Tibial nerve (tissue), 3 donors: ENCODE data around the gene SPINK2.

Experiments
- POLR2A ChIP-seq, 2 donors: fragments of 450-650 bp; IDR thresholded peaks; one replicate each; pipeline ENCODE4 v1.6.1; 2017; ENCODE audit warnings: antibody characterized with exemption in 2 of 2, mild to moderate bottlenecking in 2 of 2, moderate library complexity in 2 of 2
- TF ChIP-seq, protein P1 (sequence below), 5 experiments: fragments of 200-600 bp in 3 of 5; fragments of 450-650 bp in 2 of 5; sonication (generic) in 3 of 5; IDR thresholded peaks; one replicate each; pipeline ENCODE4 v1.5.1; 2016 to 2019; ENCODE audit warnings: antibody characterized with exemption in 5 of 5, mild to moderate bottlenecking in 3 of 5, moderate library complexity in 2 of 5

DNA sequence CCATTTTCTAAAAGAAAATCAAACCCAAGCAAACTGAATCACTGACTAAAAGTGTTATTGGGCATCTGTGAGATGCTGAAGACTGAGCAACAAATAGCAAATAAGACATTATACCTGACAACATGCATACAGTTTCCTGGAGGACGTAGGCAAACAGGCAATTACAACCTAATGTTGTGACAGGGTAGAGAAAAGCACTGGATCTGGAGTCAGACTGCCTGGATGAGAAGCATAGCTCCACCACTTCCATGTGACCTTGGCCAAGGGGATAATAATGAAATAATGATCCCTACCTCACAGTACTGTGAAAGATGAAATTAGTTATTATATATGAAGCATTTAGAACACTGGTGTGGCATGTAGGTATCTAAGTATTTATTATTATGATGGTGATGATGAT lies 2.7 kb downstream of the SPINK2 start:
- TF ChIP-seq, protein P1, sequence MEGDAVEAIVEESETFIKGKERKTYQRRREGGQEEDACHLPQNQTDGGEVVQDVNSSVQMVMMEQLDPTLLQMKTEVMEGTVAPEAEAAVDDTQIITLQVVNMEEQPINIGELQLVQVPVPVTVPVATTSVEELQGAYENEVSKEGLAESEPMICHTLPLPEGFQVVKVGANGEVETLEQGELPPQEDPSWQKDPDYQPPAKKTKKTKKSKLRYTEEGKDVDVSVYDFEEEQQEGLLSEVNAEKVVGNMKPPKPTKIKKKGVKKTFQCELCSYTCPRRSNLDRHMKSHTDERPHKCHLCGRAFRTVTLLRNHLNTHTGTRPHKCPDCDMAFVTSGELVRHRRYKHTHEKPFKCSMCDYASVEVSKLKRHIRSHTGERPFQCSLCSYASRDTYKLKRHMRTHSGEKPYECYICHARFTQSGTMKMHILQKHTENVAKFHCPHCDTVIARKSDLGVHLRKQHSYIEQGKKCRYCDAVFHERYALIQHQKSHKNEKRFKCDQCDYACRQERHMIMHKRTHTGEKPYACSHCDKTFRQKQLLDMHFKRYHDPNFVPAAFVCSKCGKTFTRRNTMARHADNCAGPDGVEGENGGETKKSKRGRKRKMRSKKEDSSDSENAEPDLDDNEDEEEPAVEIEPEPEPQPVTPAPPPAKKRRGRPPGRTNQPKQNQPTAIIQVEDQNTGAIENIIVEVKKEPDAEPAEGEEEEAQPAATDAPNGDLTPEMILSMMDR (IDR thresholded peaks at IDR 0.05): no peak
- TF ChIP-seq POLR2A (IDR thresholded peaks at IDR 0.05): no peak
